Renal pelvis (tissue), 12 donors: ENCODE measurements around the gene AFF4. TPM values are rescaled to one million over a fixed set of nuclear protein-coding genes. Genes with fewer than 3 reads are reported as not detected.
"Not testable (repeated sequence)": the region's sequence is repeated elsewhere in the genome, so short reads cannot be mapped to it uniquely, and the experiment has no call there.

Experiments used
- DNase-seq: peaks from one replicate; pipeline ENCODE4 v3.0.0-alpha.2; 2013
- long read RNA-seq, 16 experiments: transcript quantifications; one replicate each; lab custom pipeline, GENCODE V29; 2026
- polyA plus RNA-seq, 3 donors: library from polyadenylated mRNA; unstranded; fragments of 120-200 nt; gene quantifications; one replicate each; pipeline ENCODE4 v1.2.1, GENCODE V29; 2013; ENCODE audit not compliant: insufficient read length in 3 of 3

AFF4 gene, protein sequence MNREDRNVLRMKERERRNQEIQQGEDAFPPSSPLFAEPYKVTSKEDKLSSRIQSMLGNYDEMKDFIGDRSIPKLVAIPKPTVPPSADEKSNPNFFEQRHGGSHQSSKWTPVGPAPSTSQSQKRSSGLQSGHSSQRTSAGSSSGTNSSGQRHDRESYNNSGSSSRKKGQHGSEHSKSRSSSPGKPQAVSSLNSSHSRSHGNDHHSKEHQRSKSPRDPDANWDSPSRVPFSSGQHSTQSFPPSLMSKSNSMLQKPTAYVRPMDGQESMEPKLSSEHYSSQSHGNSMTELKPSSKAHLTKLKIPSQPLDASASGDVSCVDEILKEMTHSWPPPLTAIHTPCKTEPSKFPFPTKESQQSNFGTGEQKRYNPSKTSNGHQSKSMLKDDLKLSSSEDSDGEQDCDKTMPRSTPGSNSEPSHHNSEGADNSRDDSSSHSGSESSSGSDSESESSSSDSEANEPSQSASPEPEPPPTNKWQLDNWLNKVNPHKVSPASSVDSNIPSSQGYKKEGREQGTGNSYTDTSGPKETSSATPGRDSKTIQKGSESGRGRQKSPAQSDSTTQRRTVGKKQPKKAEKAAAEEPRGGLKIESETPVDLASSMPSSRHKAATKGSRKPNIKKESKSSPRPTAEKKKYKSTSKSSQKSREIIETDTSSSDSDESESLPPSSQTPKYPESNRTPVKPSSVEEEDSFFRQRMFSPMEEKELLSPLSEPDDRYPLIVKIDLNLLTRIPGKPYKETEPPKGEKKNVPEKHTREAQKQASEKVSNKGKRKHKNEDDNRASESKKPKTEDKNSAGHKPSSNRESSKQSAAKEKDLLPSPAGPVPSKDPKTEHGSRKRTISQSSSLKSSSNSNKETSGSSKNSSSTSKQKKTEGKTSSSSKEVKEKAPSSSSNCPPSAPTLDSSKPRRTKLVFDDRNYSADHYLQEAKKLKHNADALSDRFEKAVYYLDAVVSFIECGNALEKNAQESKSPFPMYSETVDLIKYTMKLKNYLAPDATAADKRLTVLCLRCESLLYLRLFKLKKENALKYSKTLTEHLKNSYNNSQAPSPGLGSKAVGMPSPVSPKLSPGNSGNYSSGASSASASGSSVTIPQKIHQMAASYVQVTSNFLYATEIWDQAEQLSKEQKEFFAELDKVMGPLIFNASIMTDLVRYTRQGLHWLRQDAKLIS
- polyA plus RNA-seq = 10 to 100 TPM; 52.5 to 67.5 (median 64.0) TPM
- long read RNA-seq, donor 1, full-length matches to known transcripts = 1 of 25 reads
- long read RNA-seq, donor 1, partial matches to known transcripts = 24 of 25 reads
- long read RNA-seq, donor 1, other reads (novel, unspliced or antisense) = 0 of 25 reads
- long read RNA-seq, donor 2, full-length matches to known transcripts = 1 of 20 reads
- long read RNA-seq, donor 2, partial matches to known transcripts = 19 of 20 reads
- long read RNA-seq, donor 2, other reads (novel, unspliced or antisense) = 0 of 20 reads
- long read RNA-seq, donor 3, full-length matches to known transcripts = 2 of 9 reads
- long read RNA-seq, donor 3, partial matches to known transcripts = 7 of 9 reads
- long read RNA-seq, donor 3, other reads (novel, unspliced or antisense) = 0 of 9 reads
- long read RNA-seq, donor 4, partial matches to known transcripts = 5 of 5 reads
- long read RNA-seq, donor 4, other reads (novel, unspliced or antisense) = 0 of 5 reads
- long read RNA-seq, donor 5, partial matches to known transcripts = 5 of 5 reads
- long read RNA-seq, donor 5, other reads (novel, unspliced or antisense) = 0 of 5 reads
- long read RNA-seq, donor 6, partial matches to known transcripts = 11 of 13 reads
- long read RNA-seq, donor 6, other reads (novel, unspliced or antisense) = 0 of 13 reads
- long read RNA-seq, donor 7, partial matches to known transcripts = 17 of 18 reads
- long read RNA-seq, donor 7, other reads (novel, unspliced or antisense) = 0 of 18 reads
- long read RNA-seq, donor 8, partial matches to known transcripts = 0 of 1 reads
- long read RNA-seq, donor 8, other reads (novel, unspliced or antisense) = 0 of 1 reads
- long read RNA-seq, donor 9, partial matches to known transcripts = 15 of 15 reads
- long read RNA-seq, donor 9, other reads (novel, unspliced or antisense) = 0 of 15 reads
- long read RNA-seq, donor 10, partial matches to known transcripts = 26 of 28 reads
- long read RNA-seq, donor 10, other reads (novel, unspliced or antisense) = 0 of 28 reads
- long read RNA-seq, donor 11, partial matches to known transcripts = 12 of 12 reads
- long read RNA-seq, donor 11, other reads (novel, unspliced or antisense) = 0 of 12 reads
- long read RNA-seq, donor 12, full-length matches to known transcripts = 4 of 23 reads
- long read RNA-seq, donor 12, partial matches to known transcripts = 19 of 23 reads
- long read RNA-seq, donor 12, other reads (novel, unspliced or antisense) = 0 of 23 reads
- long read RNA-seq, donor 13 = 0 reads
- long read RNA-seq, donor 14, partial matches to known transcripts = 52 of 54 reads
- long read RNA-seq, donor 14, other reads (novel, unspliced or antisense) = 0 of 54 reads
- long read RNA-seq, donor 15, full-length matches to known transcripts = 2 of 22 reads
- long read RNA-seq, donor 15, partial matches to known transcripts = 20 of 22 reads
- long read RNA-seq, donor 15, other reads (novel, unspliced or antisense) = 0 of 22 reads
- long read RNA-seq, donor 16, partial matches to known transcripts = 13 of 13 reads
- long read RNA-seq, donor 16, other reads (novel, unspliced or antisense) = 0 of 13 reads

DNA sequence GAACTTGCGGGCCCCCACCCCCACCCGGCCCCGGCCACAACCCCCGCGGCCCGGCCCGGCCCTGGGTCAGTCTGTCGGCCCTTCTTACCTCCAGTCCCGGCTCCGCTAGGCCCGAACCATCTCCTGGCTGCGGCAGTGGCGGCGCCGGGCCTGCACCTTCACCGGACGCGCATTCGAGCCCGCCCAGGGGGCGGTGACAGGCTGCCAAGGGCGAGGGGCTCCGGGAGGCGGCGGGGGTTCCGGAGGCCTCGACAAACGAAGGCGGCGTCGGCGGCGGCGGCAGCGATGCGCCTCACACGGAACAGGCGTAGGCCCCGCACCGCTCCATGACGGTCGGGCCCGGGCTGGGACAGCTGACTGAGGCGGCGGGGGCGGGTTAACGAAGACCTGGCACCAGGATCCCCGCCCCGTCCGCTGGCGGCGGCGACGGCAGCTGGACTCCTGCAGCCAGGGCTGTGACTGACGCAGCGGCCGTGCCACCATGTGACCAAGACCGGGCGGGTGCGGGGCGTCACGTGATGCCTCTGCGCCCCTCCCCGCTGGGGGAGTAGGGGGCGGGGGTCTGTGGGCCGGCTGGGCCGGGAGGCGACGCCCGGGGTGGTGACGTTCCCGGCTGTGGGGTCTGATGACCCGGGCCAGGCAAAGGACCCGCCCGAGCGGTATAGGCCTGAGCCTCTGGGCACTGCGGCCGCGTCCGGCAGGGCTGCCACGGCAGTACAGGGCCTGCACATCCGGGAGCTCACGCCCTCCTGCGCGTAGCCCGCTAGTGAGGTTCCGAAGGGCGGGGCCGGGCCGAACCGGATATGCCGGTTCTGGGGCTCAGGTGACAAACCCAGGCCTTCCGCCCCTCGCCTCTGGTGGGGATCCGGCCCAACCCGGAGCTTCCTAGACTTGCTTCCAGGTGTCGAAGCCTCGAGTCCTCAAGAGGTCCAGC is at the start of gene AFF4:
Gene AFF4, minus strand, starts transcription at position 464 of the 934 bp plus-strand sequence. CDS start 26,445 bp downstream, outside the sequence.
- DNase-seq = peak; percentile 96

DNA sequence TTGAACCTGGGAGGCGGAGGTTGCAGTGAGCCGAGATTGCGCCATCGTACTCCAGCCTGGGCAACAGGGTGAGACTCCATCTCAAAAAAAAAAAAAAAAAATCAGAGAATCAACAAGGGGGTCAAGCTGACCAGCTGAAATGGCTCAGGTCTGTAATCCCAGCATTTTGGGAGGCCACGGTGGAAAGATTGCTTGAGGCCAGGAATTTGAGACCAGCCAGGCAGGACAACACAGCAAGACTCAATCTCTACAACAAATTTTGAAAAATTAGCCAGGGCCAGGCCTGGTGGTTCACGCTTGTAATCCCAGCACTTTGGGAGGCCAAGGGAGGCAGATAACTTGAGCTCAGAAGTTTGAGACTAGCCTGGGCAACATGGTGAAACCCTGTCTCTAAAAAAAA is 45.0 kb upstream of the AFF4 start:
- DNase-seq = not testable (repeated sequence)

DNA sequence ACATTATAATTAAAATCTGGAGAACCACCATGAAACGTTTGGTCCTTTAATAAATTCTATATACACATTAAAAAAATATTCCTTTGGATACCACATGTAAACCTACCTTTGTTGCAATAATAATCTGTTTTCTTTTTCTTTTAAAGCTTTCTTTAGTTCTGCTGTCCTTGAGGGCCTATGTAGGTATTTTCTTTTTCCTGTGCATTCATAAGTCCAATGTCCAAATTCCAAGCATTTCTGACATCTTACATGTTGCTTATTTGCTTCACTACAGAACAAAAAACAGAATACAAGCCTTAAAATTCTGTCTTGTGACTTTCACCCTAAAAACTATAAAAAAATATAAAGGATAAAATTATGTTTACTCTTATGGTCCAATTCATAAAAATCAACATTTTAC is 43.2 kb upstream of the AFF4 start:
- no peak for DNase-seq

DNA sequence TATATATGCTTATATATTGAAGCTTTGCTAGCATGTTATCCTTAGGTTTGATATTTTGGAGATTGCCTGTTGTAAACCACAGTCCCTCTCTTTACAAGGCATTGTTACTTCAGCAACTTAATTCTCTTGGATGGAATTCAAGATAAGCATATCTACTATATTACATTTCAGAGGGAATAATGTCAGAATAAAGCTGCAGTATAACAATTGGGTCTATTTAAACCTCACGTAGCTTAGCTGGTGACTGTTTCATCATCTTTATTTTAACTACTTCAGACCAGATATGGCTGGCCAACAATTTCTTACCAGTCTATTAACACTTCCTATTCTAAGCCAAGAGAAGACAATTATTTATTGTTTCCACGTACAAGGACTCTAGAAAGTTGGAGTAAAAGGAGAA is 35.8 kb upstream of the AFF4 start:
- DNase-seq = no peak

DNA sequence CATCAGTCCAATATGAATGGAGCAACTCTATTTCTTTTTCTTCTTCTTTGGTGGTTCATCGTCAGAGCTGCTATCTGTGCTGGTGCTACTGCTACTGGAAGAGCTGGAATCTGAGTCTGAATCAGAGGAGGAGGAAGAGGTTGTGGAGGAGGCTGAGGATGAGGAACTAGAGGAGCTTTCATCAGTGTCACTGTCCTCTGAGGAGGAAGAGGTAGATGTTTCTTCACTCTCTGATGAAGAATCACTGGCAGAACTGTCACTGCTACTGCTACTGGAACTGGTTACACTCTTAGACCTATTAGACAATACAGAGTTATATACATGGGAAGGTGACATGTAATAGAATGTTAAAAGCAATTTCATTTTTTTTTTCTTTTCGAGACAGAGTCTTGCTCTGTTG is 35.1 kb upstream of the AFF4 start:
- DNase-seq = no peak

DNA sequence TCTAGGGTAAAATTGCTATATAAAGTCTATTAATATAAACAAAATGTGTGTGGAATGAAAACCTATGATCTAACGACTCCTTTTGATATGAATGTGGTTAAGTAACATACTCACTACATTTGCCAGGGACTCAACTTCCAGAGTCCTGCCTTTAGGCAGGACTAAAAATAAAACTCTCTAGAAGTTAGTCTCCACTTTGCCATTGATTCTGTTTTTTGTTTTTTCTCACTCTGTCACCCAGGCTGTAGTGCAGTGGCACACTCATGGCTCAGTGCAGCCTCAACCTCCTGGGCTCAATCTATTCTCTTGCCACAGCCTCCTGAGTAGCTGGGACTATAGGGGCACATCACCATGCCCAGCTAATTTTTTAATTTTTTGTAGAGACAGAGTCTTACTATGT is 32.9 kb upstream of the AFF4 start:
- no peak for DNase-seq

DNA sequence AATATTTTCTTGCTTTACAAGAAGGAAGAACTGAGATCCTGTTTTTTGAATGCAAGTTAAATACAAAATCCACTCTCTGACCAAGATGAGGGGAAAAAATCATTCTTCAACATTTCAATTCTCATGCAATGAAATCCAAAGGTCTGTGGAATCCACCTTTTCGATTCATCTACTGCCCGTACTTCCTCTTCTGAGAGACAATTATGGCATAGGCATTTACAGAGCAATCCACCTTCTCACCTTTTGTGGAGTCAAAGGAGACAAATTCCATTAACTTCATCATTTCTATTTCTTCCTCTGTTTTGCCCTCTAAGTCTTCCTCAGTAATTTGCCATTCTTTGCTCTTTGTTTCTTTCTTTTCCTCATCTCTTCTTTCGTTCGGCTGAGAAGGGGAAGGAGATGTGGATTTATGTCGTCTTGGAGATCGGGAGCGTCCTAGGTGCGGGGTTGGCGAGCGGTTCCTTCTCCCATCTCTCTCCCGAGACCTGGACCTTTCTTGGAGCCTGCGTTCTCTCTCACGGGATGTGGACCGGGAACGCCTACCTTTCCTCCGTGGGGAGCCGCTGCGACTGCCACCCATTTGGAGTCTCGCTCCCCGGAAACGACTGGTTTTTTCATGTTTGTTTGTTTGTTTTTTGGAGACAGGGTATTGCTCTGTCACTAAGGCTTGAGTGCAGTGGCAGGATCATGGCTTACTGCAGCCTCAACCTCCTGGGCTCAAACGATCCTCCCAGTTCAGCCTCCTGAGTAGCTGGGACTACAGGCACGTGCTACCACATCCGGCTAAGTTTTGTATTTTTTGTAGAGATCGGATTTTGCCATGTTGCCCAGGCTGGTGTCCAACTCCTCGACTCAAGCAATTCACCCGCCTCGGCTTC is 24.3 kb upstream of the AFF4 start:
- no peak for DNase-seq

DNA sequence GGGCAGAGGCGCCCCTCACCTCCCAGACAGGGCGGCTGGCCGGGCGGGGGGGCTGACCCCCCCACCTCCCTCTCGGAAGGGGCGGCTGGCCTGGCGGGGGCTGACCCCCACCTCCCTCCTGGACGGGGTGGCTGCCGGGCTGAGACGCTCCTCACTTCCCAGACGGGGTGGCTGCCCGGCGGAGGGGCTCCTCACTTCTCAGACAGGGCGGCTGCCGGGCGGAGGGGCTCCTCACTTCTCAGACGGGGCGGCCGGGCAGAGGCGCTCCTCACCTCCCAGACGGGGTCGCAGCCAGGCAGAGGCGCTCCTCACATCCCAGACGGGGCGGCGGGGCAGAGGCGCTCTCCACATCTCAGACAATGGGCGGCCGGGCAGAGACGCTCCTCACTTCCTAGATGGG is 19.5 kb upstream of the AFF4 start:
- DNase-seq = not testable (repeated sequence)

DNA sequence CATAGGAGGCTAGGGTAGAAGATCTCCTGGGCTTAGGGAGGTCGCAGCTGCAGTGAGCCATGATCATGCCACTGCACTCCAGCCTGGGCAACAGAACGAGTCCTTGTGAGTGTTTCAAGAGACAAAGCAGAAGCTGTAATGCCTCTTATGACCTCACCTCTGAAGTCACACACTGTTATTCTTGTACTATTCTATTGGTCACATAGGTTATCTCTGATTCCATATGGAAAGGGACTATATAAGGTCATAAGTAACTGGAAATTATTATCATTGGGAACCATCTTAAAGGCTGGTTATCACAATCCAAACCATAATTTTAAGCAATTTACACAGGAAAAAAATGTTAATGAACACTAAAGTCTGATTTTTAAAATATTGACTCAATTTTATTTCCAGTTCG is 17.9 kb upstream of the AFF4 start:
- DNase-seq = no peak

DNA sequence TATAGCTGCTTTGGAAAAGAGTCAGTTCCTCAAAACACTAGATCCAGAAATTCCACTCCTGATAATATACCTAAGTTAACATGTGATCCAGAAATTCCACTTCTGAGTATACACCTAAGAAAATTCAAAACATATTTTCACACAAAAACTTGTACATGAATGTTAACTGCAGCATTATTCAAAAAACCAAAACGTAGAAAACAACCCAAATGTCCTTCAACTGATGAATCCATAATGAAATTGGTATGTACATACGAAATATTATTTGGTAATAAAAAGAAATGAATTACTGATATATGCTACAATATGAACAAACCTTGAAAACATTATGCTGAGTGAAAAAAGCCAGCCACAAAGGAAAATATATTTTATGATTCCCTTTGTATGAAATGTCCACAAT is 16.5 kb upstream of the AFF4 start:
- DNase-seq = no peak

DNA sequence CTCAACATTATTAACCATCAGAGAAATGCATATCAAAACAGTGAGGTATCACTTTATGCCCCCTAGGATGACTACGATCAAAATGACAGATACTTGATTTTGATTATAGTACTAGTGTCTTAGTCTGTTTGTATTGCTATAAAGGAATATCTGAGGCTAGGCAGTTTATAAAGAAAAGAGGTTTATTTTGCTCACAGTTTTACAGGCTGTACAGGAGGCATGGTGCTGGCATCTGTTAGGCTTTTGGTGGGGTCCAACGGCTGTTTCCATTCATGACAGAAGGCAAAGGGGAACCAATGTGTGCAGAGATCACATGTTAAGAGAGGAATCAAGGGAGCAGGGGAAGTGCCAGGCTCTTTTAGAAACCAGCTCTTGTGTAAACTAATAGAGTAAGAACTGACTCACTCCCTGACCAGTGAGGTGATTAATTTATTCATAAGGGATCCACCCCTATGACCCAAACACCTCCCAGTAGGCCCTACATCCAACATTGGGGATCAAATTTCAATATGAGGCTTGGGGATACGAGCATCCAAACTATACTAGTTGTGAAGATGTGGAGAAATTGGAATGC is 16.0 kb upstream of the AFF4 start:
- no peak for DNase-seq

DNA sequence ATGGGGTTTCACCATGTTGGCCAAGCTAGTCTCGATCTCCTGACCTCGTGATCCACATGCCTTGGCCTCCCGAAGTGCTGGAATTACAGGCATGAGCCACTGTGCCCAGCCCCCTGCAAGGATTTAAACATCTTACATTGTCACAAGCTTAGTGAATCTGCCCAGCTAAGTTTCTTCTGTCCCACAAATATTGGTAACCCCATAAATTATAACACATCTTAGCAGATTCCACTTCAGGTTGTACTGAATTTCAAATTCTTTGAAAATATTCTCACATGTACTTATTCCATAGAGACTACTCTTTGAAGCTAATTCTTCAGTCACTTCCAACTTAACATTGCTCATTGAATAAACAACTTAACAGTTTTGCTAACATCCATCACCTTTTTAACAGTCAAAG is 13.4 kb upstream of the AFF4 start:
- DNase-seq = no peak

DNA sequence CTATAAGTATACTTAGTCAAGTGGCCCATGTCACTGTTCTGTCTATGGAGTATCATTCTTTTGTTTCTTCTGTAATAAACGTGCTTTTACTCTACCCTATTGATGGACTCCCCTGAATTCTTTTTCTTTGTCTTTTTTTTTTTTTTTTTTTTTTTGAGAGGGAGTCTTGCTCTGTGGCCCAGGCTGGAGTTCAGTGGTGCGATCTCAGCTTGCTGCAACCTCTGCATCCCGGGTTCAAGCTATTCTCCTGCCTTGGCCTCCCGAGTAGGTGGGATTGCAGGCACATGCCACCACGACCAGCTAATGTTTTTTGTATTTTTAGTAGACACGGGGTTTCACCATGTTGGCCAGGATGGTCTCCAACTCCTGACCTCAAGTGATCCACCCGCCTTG is 9.0 kb upstream of the AFF4 start:
- DNase-seq = not testable (repeated sequence)

DNA sequence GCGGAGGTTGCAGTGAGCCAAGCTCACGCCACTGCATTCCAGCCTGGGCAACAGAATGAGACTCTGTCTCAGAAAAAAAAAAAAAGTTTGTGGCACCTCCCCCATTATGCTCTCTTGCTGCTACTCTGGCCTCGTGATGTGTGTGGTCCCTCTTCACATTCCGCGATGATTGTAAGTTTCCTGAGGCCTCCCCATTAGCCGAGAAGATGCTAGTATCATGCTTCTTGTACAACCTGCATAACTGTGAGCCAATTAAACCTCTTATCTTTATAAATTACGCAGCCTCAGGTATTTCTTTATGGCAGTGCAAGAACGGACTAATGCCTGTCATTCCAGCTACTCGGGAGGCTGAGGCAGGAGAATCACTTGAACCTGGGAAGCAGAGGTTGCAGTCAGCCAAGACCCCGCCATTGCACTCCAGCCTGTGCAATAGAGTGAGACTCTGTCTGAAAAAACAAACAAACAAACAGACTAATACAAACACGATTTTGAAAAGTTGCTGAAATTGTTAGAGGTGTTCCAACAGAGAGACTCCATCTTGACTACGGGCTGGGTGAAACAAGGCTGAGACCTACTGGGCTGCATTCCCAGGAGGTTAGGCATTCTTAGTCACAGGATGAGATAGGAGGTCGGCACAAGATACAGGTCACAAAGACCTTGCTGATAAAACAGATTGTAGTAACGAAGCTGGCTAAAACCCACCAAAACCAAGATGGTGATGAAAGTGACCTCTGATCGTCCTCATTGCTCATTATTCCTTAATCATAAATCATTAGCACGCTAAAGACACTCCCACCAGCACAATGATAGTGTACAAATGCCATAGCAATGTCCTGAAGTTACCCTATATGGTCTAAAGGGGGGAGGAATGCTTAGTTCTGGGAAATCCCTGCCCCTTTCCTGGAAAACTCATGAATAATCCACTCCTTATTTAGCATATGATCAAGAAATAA is 8.3 kb upstream of the AFF4 start:
- DNase-seq = no peak

DNA sequence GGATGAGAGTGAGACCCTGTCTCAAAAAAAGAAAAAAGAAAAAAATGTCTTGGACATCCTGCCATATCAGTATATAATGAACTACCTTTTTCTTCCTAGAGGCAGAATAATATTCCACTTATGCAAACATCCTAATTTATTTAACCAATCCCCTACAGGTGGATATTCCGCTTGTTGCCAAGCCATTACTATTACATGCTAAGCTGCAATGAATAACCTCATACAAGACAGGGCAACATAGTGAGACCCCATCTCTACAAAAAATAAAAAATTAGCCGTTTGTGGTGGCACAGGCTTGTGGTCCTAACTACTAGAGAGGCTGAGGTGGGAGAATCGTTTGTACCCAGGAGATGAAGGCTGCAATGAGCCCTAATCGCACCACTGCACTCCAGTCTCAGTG is 1.7 kb upstream of the AFF4 start:
- no peak for DNase-seq
